Activated CD4-positive, alpha-beta T cell treated with anti-CD3 and anti-CD28 coated beads, Interleukin-2, amount 50 U/mL, for 16 hours (primary cell): ENCODE data around the gene KCNK3.
A peak's percentile ranks its signal among the peaks of the same experiment; 100 is the strongest.

ENCODE experiments used
- DNase-seq: peaks from one replicate; pipeline ENCODE4 v3.0.0-alpha.2; 2020

Gene KCNK3

DNA sequence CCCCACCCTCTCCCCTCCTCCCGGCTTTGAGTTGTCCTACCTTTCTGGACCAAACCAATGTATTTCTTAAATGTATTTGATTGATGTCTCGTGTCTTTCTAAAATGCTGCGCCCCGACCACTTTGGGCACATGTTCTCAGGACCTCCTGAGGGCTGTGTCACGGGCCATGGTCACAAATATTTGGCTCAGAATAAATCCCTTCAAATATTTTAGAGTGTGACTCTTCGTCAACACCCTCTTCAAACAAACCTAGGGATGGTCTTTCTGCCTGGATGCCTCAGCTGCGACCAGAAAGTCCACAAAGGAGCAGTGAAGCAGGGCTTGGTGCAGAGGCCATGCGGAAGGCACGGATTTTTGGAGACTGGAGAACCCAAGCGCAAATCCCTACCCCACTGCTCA lies 70.5 kb downstream of the KCNK3 start:
- DNase-seq, result no peak

DNA sequence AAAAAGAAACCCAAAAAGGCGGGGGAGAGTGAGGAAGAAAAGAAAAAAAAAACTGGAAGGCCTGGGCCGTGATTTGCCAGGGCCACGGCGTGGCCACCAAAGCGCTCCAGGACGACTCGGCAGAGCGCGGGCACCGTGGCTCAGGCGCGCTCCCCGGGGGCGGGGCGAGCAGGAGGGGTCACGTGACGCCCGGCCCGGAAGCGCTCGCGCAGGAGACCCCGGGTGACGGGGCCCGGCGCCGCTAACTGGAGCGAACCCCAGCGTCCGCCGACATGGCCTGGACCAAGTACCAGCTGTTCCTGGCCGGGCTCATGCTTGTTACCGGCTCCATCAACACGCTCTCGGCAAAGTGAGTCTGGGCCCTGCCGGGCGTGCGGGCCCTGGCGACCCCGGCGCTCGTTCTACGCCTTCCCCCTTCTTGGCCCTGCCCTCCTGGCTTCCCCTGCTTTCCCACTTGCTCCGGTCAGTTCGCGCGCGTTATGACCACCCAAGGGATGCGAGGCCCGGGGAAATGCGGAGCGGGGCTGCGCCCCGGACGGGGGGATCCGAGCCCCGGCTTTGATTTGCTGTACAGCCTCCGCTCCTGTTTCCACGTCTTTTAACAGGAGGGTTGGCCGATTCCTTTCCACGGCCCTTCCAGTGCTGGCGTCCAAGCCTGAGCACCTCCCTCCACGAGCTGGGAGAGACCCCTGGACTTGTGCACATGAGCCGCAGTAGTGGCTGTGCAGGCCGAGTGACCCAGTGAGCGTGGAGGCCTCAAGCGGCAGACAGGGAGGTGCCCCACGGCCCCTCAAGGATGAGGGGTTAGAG lies 71.8 kb downstream of the KCNK3 start, which contains the start of gene SLC35F6:
TSS of gene SLC35F6 (plus strand) at position 207 of the 810 bp plus-strand sequence. CDS start at position 273, 66 bp downstream.
- DNase-seq, result peak; percentile 84

DNA sequence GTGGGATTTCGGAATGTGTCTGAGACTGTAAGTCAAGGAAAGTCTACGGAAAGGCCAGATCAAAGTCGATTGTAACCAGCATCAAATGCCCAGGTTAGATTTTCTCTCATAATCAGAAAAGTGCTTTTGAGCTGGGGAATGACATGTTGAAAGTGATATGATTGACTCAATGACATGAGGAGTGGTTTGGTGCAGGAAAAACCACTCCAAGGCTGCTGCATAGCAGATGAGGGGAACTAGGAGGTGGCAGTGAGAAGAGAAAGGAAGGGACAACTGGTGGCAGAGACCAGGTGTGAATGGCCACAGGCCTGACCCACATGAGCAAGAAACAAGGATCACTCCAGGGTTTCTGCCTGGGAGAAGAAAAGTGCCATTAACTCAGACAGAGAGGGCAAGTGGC lies 72.4 kb downstream of the KCNK3 start:
- DNase-seq, result no peak

DNA sequence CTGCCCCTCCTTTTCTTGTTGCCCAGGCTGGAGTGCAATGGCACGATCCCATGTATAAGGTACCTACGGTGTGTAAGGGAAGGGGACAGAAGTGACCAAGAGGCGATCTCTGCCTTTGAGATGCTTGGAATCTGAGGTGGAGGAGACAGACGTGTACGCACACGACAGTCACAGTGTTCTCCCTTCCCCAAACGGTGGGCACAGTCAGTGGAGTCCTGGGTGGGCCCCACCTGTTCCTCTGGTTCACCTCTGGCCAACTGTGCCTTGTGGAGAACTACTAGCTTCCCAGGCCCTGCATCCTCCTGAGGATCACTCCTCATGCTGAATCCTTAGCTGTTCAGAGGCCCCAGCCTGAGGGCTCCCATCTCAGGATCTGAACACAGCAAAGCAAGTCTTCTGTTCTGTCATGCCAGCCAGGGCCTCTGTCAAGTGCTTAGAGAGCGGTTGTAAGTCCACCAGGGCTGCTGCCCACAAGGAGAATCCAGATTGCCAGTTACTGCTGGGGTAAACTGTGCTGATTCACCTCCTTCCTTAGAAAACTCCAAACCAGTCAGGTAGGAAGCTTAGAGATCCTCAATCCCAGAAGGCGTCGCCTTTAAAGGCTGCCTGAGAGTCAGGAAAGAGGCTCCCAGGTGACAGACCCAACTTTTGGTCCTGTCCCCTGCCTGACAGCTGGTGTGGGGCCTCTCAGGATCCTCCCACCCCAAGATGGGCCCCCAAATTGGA lies 73.1 kb downstream of the KCNK3 start:
- DNase-seq, result no peak

DNA sequence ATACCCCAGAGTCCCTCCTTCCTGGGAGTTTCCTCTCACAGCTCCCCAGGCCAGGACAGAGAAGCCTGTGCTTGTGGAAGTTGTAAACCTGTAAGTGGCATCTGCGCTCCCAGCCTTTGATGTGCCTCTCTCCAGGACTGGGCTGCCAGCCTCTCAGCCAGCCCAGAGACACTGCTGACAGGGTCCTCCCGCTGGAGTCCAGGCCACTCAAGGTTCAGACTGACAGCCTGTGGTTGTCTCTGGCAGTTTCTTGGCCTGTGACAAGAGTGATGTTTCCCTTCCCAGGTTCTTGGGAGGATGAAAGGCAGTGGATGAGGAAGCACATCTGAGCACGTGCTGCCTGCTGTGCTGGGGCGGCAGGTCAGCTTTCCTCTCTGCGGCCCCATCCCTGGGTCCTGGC lies 74.6 kb downstream of the KCNK3 start:
- DNase-seq, result no peak

DNA sequence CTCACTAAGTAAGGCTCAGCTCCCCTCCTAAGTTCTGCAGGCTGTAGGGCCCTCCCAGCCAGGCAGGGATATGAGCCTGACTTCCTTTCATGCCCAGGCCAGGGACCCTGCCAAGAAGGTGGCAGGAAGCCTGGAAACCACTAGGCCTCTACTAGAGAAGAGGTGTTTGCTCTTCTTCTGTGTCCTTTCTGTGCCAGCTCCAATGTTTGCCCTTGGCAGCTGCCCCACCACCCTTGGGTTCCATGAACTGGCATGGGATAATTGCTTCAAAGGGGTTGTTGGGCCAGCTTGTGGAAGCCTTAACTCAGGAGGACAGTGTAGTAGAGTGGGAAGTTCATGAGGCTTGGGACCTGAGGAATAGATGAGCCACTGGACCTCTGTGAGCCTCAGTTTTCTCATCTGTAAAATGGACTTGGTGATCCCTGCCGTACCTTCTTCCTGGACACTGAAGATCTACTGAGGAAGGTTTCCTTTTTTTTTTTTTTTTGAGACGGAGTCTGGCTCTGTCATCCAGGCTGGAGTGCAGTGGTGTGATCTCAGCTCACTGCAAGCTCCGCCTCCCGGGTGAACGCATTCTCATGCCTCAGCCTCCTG lies 75.5 kb downstream of the KCNK3 start:
- DNase-seq, result no peak

DNA sequence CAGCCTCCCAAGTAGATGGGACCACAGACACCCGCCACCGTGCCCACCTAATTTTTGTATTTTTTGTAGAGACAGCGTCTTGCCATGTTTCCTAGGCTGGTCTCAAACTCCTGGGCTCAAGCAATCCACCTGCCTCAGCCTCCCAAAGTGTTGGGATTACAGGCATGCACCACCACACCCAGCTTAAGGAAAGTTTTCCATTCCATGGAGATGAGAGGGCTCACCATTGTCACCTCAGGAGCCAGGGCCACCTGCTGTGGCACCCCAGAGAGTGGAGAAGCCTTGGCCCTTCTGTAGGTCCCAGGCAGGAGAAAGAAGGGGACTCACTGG lies 76.2 kb downstream of the KCNK3 start:
- no peak for DNase-seq

DNA sequence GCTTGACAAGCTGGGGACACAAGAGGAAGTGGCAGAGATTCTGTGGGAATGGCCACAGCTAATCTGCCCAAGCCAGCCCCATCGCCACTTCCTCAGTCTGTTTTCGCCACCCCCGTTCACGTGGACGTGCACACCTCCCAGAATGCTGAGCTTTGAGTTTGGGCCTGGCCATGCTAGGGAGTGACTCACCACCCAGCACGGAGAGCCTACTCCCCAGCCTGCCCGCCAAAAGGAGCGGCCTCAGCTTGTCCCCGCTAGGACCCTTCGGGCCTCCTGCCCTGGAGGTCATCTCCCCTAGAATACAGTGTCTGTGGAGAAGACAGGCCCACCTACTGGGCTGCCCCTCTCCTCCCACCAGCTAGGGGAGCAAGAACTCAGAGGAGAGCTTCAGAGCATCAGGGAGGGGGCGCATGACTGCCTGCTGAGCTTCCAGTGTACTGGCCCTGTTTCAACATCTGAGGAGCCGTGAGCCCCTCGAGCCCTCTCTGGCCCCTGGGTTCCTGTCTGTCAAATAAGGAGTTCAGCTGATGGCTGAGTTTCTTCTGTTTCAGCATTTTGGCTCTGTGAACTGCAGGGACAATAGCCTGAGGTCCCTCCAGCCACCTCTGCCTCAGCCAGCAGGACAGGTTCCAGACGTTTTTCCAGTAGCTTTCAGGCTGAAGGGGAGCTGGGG lies 76.7 kb downstream of the KCNK3 start:
- peak; percentile 67 for DNase-seq

DNA sequence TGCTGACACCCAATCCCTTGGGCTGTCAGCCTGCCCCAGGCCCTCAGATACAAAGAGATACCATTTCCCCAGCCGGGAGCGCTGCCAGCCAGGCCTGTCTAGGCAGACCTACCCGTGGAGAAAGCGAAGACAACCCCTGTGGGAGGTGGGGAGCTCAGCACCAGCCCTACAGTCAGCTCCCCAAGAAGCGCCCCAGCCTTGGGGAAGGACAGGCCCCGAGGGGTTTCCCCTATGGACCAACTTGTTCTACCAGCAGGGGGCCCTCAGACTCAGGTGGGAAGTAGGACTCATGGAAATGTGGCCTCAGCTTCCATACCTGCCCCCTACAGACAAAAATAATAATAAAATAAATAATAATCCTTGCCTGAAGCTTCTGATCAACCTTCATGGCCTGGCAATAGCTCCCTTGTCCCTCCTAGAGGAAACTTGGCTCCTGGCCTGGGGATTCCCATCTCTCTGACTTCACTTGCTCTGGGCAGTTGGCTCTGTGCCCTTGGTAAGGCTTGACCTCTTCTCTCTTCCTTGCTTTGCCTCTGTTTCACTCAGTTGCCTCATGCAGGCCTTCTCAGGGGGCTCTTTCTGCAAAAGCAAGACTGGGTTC lies 78.6 kb downstream of the KCNK3 start:
- DNase-seq, result peak; percentile 29

DNA sequence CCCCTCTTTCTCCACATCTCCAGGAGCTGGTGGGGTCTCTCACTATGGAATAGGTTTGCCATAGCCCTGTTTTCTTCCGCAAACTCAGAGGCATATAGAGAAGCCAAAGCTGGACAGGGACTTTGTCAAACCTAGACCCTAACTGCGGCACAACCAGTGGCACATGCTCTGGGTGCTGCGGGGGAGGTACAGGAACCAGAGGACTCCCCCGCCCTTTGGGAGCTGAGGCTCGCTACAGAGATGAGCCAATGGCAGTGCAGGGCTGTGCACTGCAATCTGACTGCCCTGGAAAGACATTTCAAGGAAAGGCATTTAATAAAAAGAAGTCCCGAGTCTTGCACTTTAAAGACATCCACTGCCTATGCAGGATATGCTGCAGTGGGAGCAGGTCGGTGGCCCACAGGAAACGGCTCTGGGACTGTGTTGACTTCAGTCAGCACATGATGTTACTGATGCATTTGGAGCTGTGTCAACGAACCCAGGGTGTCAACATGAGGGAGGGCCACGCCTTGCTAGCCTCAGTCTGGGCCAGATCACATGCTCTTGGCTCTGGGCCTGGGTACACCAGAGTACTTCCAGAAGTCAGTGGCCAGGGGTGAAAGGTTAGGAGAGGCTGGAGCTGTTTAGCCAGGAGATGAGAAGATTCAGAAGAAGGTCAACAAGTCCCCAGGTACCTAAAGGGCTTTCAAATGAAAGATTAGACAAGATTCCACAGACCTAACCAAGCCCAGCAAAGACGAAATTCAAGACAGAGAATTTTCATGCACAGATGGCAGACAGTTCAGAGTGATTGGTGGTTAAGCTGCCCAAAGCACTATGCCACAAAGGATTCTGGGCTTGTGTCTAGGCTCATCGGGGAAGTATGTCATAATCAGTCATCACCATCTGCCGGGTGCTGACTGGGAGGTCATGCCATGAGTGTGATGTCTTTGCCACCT lies 79.8 kb downstream of the KCNK3 start:
- peak; percentile 55 for DNase-seq

DNA sequence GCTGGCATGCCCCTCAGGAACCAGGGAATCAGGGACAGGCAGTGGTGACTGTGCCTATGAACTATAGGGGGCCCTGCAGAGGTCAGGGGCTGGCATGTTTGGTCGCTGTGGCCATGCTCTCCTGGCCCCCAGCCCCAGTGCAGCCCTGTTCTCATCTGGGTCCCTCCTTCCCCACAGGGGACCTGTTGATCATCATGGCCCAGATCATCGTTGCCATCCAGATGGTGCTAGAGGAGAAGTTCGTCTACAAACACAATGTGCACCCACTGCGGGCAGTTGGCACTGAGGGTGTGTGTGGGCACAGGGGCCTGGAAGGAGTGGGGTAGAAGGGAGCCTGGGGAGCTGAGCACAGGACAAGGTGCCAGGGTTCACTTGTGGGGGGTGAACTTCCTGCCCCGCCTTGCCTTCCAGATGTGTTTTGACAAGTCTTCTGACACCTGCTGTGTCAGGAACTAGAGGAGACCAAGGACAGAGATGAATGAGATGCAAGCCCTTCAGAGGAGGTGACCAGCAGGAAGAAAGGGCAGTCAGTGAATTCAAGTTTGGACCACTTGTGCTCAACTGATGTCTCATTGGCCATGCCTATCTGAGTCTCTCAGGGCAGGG lies 83.8 kb downstream of the KCNK3 start:
- no peak for DNase-seq

DNA sequence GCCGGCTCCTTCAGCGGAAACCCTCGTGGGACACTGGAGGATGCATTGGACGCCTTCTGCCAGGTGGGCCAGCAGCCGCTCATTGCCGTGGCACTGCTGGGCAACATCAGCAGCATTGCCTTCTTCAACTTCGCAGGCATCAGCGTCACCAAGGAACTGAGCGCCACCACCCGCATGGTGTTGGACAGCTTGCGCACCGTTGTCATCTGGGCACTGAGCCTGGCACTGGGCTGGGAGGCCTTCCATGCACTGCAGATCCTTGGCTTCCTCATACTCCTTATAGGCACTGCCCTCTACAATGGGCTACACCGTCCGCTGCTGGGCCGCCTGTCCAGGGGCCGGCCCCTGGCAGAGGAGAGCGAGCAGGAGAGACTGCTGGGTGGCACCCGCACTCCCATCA lies 85.6 kb downstream of the KCNK3 start:
- no peak for DNase-seq

DNA sequence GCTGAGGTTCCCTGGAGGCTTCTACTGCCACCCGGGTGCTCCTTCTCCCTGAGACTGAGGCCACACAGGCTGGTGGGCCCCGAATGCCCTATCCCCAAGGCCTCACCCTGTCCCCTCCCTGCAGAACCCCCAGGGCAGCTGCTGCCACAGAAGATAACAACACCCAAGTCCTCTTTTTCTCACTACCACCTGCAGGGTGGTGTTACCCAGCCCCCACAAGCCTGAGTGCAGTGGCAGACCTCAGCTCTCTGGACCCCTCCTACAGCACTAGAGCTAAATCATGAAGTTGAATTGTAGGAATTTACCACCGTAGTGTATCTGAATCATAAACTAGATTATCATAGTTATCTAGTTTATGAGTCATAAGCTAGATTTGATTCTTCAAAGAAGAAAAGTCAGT lies 86.0 kb downstream of the KCNK3 start:
- DNase-seq, result no peak

DNA sequence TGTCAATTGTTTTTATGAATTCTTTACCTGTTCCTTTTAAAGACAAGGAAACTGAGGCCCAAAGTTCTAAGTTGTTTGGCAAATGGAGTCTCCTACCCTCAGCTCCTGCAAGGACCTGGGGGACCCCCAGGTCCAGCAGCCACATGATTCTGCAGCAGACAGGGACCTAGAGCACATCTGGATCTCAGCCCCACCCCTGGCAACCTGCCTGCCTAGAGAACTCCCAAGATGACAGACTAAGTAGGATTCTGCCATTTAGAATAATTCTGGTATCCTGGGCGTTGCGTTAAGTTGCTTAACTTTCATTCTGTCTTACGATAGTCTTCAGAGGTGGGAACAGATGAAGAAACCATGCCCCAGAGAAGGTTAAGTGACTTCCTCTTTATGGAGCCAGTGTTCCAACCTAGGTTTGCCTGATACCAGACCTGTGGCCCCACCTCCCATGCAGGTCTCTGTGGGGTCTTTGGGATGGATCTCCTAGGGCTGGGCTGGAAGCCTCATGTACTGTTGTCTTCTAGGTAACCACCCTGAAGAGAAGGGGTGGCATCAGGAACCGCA lies 87.8 kb downstream of the KCNK3 start:
- DNase-seq, result no peak
